ENCODE measurements around the gene SDE2.
A peak's percentile ranks its signal among the peaks of the same experiment; 100 is the strongest.
"Not testable (repeated sequence)": the region's sequence is repeated elsewhere in the genome, so short reads cannot be mapped to it uniquely, and the experiment has no call there.

Gene SDE2

DNA sequence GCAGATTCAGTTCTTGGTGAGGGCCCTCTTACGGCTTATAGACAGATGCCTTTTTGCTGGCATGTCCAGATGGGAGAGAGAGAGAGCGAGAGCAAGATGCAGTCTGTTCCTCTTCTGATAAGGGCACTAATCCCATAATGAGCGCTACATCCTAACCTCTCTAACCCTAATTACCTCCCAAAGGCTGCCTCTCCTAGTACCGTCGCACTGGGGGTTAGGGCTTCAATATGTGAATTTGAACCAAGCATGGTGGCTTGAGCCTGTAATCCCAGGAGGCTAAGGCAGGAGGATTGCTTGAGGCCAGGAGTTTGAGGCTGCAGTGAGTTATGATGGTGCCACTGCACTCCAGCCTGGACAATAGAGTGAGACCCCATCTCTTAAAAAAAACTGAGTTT is 10.5 kb upstream of the SDE2 start:
- Histone ChIP-seq H3K14ac (ENCODE audit: low read length in 2 of 2) (no peak overlapping the region), H3K4me2 (ENCODE audit: low read length, poor library complexity, severe bottlenecking) (no peak overlapping the region), H2AK5ac (ENCODE audit: low read length, severe bottlenecking) (no peak overlapping the region), H3K4me1 (ENCODE audit: control insufficient read depth, insufficient read depth, low read depth, low read length) (no peaks in the 10 kb centered on the region), H3K79me1 (replicated peaks; ENCODE audit: low read length, poor library complexity, severe bottlenecking) (no peaks in the 10 kb centered on the region), H3K4me3 (ENCODE audit: insufficient read depth in 1 of 2, low read depth in 1 of 2, low read length in 2 of 2) (no peak overlapping the region), H3K23ac (ENCODE audit: low read length in 2 of 2) (no peak overlapping the region), H4K91ac (ENCODE audit: low read length) (no peak overlapping the region), H3K9me3 (ENCODE audit: control insufficient read depth, low read length) (no peaks in the 10 kb centered on the region), H2BK5ac (ENCODE audit: low read depth, low read length, poor library complexity, severe bottlenecking) (no peak overlapping the region), H2BK12ac (ENCODE audit: low read length in 2 of 2) (peak overlapping the region in 1 of 2 experiments; percentile 39), H3K4ac (ENCODE audit: low read depth in 1 of 2, low read length in 2 of 2) (no peak overlapping the region), H3K9ac (ENCODE audit: low read length) (no peak overlapping the region), H3K27ac (ENCODE audit: low read length, poor library complexity, severe bottlenecking) (no peak overlapping the region), H2AFZ (ENCODE audit: low read depth, low read length) (no peak overlapping the region), H3K27me3 (ENCODE audit: control insufficient read depth in 1 of 2, insufficient read depth in 1 of 2, low read length in 2 of 2) (peaks cover 3 to 24% of the 10 kb centered on the region in 2 experiments), H2BK120ac (ENCODE audit: low read depth, low read length) (no peak overlapping the region), H4K8ac (ENCODE audit: low read length) (no peak overlapping the region), H2BK15ac (ENCODE audit: low read depth, poor library complexity, severe bottlenecking) (no peak overlapping the region), H3K18ac (ENCODE audit: low read depth in 1 of 2, low read length in 2 of 2) (no peak overlapping the region), H3K36me3 (ENCODE audit: control insufficient read depth in 1 of 2, insufficient read depth in 2 of 2, low read depth in 1 of 2, low read length in 2 of 2) (no peaks in the 10 kb centered on the region)
- WGBS = 87% methylated on average over 3 of the region's 5 CpGs
- no peak for DNase-seq

DNA sequence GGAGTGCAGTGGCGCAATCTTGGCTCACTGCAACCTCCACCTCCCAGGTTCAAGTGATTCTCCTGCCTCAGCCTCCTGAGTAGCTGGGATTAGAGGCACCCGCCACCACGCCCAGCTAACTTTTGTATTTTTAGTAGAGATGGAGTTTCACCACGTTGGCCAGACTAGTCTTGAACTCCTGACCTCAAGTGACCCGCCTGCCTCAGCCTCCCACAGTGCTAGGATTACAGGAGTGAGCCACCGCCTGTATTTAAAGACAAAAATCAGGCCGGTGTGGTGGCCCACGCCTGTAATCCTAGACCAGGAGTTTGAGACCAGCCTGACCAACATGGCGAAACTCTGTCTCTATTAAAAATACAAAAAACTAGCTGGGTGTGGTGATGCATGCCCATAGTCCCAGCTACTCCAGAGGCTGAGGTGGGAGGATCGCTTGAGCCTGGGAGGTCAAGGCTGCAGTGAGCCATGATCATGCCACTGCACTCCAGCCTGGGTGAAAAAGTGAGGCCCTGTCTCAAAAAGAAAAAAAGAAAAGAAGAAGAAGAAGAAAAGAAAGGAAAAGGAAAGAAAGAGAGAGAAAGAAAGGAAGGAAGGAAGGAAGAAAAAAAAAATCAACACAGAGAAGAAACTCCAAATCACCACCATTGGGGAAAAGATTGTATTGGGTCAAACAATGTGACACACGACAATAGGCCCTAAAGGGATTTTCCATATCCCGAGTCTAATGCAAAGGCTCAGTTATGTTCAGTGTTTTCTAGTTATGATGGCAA is 8.2 kb upstream of the SDE2 start:
- H3K79me1 ChIP-seq (replicated peaks; ENCODE audit: low read length, poor library complexity, severe bottlenecking); H3K14ac ChIP-seq (ENCODE audit: low read length in 2 of 2); DNase-seq; H2BK120ac ChIP-seq (ENCODE audit: low read depth, low read length); H3K23ac ChIP-seq (ENCODE audit: low read length in 2 of 2); H3K4me3 ChIP-seq (ENCODE audit: insufficient read depth in 1 of 2, low read depth in 1 of 2, low read length in 2 of 2); H4K8ac ChIP-seq (ENCODE audit: low read length); H3K9ac ChIP-seq (ENCODE audit: low read length); H4K91ac ChIP-seq (ENCODE audit: low read length); H3K4ac ChIP-seq (ENCODE audit: low read depth in 1 of 2, low read length in 2 of 2); H2AK5ac ChIP-seq (ENCODE audit: low read length, severe bottlenecking); H2BK12ac ChIP-seq (ENCODE audit: low read length in 2 of 2); H2BK15ac ChIP-seq (ENCODE audit: low read depth, poor library complexity, severe bottlenecking); H3K9me3 ChIP-seq (ENCODE audit: control insufficient read depth, low read length); H3K18ac ChIP-seq (ENCODE audit: low read depth in 1 of 2, low read length in 2 of 2); H2BK5ac ChIP-seq (ENCODE audit: low read depth, low read length, poor library complexity, severe bottlenecking); H3K4me1 ChIP-seq (ENCODE audit: control insufficient read depth, insufficient read depth, low read depth, low read length); H3K36me3 ChIP-seq (ENCODE audit: control insufficient read depth in 1 of 2, insufficient read depth in 2 of 2, low read depth in 1 of 2, low read length in 2 of 2); H3K27me3 ChIP-seq (ENCODE audit: control insufficient read depth in 1 of 2, insufficient read depth in 1 of 2, low read length in 2 of 2); H3K27ac ChIP-seq (ENCODE audit: low read length, poor library complexity, severe bottlenecking); H3K4me2 ChIP-seq (ENCODE audit: low read length, poor library complexity, severe bottlenecking); H2AFZ ChIP-seq (ENCODE audit: low read depth, low read length): not testable (repeated sequence)
- WGBS = 93% methylated on average over 12 of the region's 12 CpGs

DNA sequence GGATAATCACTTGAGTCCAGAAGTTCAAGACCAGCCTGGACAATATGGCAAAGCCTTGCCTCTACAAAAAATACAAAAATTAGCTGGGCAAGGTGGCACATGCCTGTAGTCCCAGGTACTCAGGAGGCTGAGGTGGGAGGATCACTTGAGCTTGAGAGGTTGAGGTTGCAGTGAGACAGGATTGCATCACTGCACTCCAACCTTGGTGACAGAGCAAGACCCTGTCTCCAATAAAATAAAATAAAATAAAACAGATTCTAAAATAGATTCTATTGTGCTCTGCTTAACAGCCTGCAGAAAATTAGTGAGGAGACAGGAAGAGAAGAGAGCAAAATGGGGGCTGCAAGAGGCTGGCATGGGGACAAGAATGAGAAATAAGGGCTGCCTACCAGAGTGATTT is 7.5 kb upstream of the SDE2 start:
- no peaks in the 10 kb centered on the region for H3K9me3 ChIP-seq (ENCODE audit: control insufficient read depth, low read length)
- H3K4ac ChIP-seq (ENCODE audit: low read depth in 1 of 2, low read length in 2 of 2) = no peak overlapping the region
- DNase-seq = no peak
- H3K79me1 ChIP-seq (replicated peaks; ENCODE audit: low read length, poor library complexity, severe bottlenecking) = no peaks in the 10 kb centered on the region
- no peak overlapping the region for H3K23ac ChIP-seq (ENCODE audit: low read length in 2 of 2)
- H3K14ac ChIP-seq (ENCODE audit: low read length in 2 of 2) = no peak overlapping the region
- H3K4me2 ChIP-seq (ENCODE audit: low read length, poor library complexity, severe bottlenecking) = no peak overlapping the region
- no peak overlapping the region for H3K18ac ChIP-seq (ENCODE audit: low read depth in 1 of 2, low read length in 2 of 2)
- H2BK5ac ChIP-seq (ENCODE audit: low read depth, low read length, poor library complexity, severe bottlenecking) = no peak overlapping the region
- no peak overlapping the region for H3K9ac ChIP-seq (ENCODE audit: low read length)
- no peak overlapping the region for H2BK15ac ChIP-seq (ENCODE audit: low read depth, poor library complexity, severe bottlenecking)
- H3K27me3 ChIP-seq (ENCODE audit: control insufficient read depth in 1 of 2, insufficient read depth in 1 of 2, low read length in 2 of 2) = peaks cover 0 to 4% of the 10 kb centered on the region in 2 experiments
- H2BK120ac ChIP-seq (ENCODE audit: low read depth, low read length) = no peak overlapping the region
- H4K8ac ChIP-seq (ENCODE audit: low read length) = no peak overlapping the region
- no peak overlapping the region for H2BK12ac ChIP-seq (ENCODE audit: low read length in 2 of 2)
- H4K91ac ChIP-seq (ENCODE audit: low read length) = no peak overlapping the region
- H3K36me3 ChIP-seq (ENCODE audit: control insufficient read depth in 1 of 2, insufficient read depth in 2 of 2, low read depth in 1 of 2, low read length in 2 of 2) = no peaks in the 10 kb centered on the region
- H3K4me1 ChIP-seq (ENCODE audit: control insufficient read depth, insufficient read depth, low read depth, low read length) = peaks cover 2% of the 10 kb centered on the region
- no peak overlapping the region for H3K27ac ChIP-seq (ENCODE audit: low read length, poor library complexity, severe bottlenecking)
- H2AK5ac ChIP-seq (ENCODE audit: low read length, severe bottlenecking) = no peak overlapping the region
- H2AFZ ChIP-seq (ENCODE audit: low read depth, low read length) = no peak overlapping the region
- H3K4me3 ChIP-seq (ENCODE audit: insufficient read depth in 1 of 2, low read depth in 1 of 2, low read length in 2 of 2) = no peak overlapping the region

DNA sequence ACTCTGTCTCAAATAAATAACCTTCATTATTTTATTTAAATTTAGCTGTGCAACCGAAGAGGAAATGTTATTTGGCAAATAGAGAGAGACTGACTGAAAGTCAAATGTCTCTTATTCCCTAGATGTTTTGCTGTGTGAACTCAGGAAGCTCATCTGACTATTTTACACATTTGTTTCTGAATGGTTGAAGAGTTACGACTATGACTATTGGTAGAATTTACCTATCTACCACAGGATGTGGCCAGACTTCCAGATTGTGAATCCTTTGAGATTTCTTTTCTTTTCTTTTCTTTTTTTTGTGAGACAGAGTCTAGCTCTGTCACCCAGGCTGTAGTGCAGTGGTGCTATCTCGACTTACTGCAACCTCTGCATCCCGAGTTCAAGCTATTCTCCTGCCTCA is 5.3 kb upstream of the SDE2 start:
- no peak overlapping the region for H2BK15ac ChIP-seq (ENCODE audit: low read depth, poor library complexity, severe bottlenecking)
- H3K79me1 ChIP-seq (replicated peaks; ENCODE audit: low read length, poor library complexity, severe bottlenecking) = no peaks in the 10 kb centered on the region
- no peak overlapping the region for H2AK5ac ChIP-seq (ENCODE audit: low read length, severe bottlenecking)
- no peak overlapping the region for H3K4me3 ChIP-seq (ENCODE audit: insufficient read depth in 1 of 2, low read depth in 1 of 2, low read length in 2 of 2)
- H3K27ac ChIP-seq (ENCODE audit: low read length, poor library complexity, severe bottlenecking) = no peak overlapping the region
- H4K8ac ChIP-seq (ENCODE audit: low read length) = no peak overlapping the region
- 100% methylated on average over 2 of the region's 4 CpGs for WGBS
- no peaks in the 10 kb centered on the region for H3K9me3 ChIP-seq (ENCODE audit: control insufficient read depth, low read length)
- no peak overlapping the region for H2AFZ ChIP-seq (ENCODE audit: low read depth, low read length)
- H4K91ac ChIP-seq (ENCODE audit: low read length) = no peak overlapping the region
- H2BK12ac ChIP-seq (ENCODE audit: low read length in 2 of 2) = no peak overlapping the region
- H2BK5ac ChIP-seq (ENCODE audit: low read depth, low read length, poor library complexity, severe bottlenecking) = no peak overlapping the region
- DNase-seq = no peak
- no peaks in the 10 kb centered on the region for H3K27me3 ChIP-seq (ENCODE audit: control insufficient read depth in 1 of 2, insufficient read depth in 1 of 2, low read length in 2 of 2)
- no peak overlapping the region for H3K4me2 ChIP-seq (ENCODE audit: low read length, poor library complexity, severe bottlenecking)
- H3K36me3 ChIP-seq (ENCODE audit: control insufficient read depth in 1 of 2, insufficient read depth in 2 of 2, low read depth in 1 of 2, low read length in 2 of 2) = no peaks in the 10 kb centered on the region
- no peak overlapping the region for H3K4ac ChIP-seq (ENCODE audit: low read depth in 1 of 2, low read length in 2 of 2)
- no peak overlapping the region for H3K9ac ChIP-seq (ENCODE audit: low read length)
- H2BK120ac ChIP-seq (ENCODE audit: low read depth, low read length) = no peak overlapping the region
- no peak overlapping the region for H3K23ac ChIP-seq (ENCODE audit: low read length in 2 of 2)
- H3K18ac ChIP-seq (ENCODE audit: low read depth in 1 of 2, low read length in 2 of 2) = no peak overlapping the region
- H3K14ac ChIP-seq (ENCODE audit: low read length in 2 of 2) = no peak overlapping the region
- peaks cover 2% of the 10 kb centered on the region for H3K4me1 ChIP-seq (ENCODE audit: control insufficient read depth, insufficient read depth, low read depth, low read length)
